RWPE2 (cell line): ENCODE data around the gene ZNF319.

ENCODE experiments used
- ATAC-seq: fragments of 200-7000 bp; cut with Tn5 transposase; 3 replicates; pipeline ENCODE4 v1.9.1; 2021; ENCODE audit warnings: low read depth
- DNase-seq: peaks from one replicate; pipeline ENCODE4 v3.0.0-alpha.2; 2020; ENCODE audit warnings: low spot score
- H3K27ac ChIP-seq: fragments of 450-650 bp; 2 replicates; pipeline ENCODE4 v1.5.1; 2017; ENCODE audit warnings: mild to moderate bottlenecking; ENCODE audit not compliant: poor library complexity, severe bottlenecking
- H3K27me3 ChIP-seq: fragments of 250-450 bp; sonication (Bioruptor Pico); 2 replicates; pipeline ENCODE4 v1.5.1; 2021; ENCODE audit warnings: mild to moderate bottlenecking, moderate library complexity; ENCODE audit not compliant: insufficient read depth, poor library complexity, severe bottlenecking
- H3K36me3 ChIP-seq: fragments of 250-450 bp; sonication (Bioruptor Pico); 2 replicates; pipeline ENCODE4 v1.5.1; 2020; ENCODE audit warnings: low read depth, mild to moderate bottlenecking, moderate library complexity
- H3K4me1 ChIP-seq: fragments of 250-450 bp; sonication (Bioruptor Pico); 2 replicates; pipeline ENCODE4 v1.5.1; 2021; ENCODE audit warnings: mild to moderate bottlenecking, moderate library complexity; ENCODE audit not compliant: insufficient read depth, poor library complexity, severe bottlenecking
- H3K4me3 ChIP-seq: fragments of 250-450 bp; sonication (Bioruptor Pico); 2 replicates; pipeline ENCODE4 v1.5.1; 2021; ENCODE audit warnings: mild to moderate bottlenecking, moderate library complexity; ENCODE audit not compliant: severe bottlenecking
- H3K9me3 ChIP-seq: fragments of 250-450 bp; sonication (Bioruptor Pico); 2 replicates; pipeline ENCODE4 v1.5.1; 2021; ENCODE audit warnings: mild to moderate bottlenecking, moderate library complexity; ENCODE audit not compliant: severe bottlenecking
- TF ChIP-seq, protein P1 (sequence below): fragments of 450-650 bp; IDR thresholded peaks from one replicate; pipeline ENCODE4 v1.5.1; 2017; ENCODE audit warnings: mild to moderate bottlenecking, moderate library complexity; ENCODE audit not compliant: poor library complexity, severe bottlenecking

The ZNF319 gene

DNA sequence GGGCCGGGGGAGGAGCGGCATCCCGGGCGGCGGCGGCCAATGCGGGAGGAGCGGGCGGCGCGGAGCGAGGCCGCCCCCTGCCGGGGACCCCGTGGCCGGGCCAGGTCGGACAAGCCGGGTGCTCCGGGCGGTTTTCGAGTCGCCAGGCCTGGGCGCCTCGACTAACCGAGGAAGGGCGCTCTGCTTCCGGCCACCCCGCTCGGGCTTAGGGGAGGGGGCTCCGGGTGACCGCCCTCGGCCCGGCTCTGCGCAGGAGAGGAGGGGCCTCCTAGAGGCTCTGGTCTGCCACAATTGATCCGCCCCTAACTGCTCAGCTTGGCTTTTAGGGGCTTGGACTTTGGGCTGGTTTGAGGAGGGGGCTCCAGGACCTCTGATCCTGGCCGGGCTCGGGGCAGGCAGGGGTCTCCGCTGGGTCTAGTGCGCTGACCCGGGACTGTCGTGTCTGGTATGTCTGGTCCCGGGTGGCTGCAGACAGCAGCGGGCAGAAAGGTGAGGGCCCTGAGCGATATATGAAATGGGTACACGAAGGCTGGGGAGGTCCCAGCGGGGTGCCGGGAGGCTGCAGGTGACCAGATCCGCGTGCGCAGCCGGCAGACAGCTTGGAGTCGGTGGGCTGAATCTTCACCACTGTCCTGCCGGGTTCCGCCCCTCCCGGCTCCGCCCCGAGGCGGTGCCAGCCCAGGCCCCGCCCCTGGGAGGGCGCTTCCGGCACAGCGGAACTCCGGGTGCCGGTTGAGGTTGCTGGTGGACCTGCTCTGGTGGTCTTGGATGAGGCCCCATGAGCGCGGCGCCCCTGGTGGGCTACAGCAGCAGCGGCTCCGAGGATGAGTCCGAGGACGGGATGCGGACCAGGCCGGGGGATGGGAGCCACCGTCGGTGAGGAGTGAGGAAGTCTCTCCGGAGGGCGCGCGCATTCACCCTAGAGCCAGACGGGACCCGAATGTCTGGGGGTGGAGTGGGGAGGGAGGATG lies 519 bp upstream of the ZNF319 start, which contains the start of gene USB1:
Gene USB1, plus strand, starts transcription at position 702 of the 971 bp plus-strand sequence. Its CDS starts 77 bp downstream, at position 779.
- DNase-seq: no peak
- Histone ChIP-seq H3K27ac (peak within 1 kb of the TSS; percentile 80), H3K4me3 (peak within 1 kb of the TSS; percentile 86), H3K4me1 (peaks cover 24% of the 10 kb centered on the region), H3K9me3 (no peaks in the 10 kb centered on the region), H3K36me3 (peaks cover 28% of the 10 kb centered on the region), H3K27me3 (no peaks in the 10 kb centered on the region)
- TF ChIP-seq, protein P1, sequence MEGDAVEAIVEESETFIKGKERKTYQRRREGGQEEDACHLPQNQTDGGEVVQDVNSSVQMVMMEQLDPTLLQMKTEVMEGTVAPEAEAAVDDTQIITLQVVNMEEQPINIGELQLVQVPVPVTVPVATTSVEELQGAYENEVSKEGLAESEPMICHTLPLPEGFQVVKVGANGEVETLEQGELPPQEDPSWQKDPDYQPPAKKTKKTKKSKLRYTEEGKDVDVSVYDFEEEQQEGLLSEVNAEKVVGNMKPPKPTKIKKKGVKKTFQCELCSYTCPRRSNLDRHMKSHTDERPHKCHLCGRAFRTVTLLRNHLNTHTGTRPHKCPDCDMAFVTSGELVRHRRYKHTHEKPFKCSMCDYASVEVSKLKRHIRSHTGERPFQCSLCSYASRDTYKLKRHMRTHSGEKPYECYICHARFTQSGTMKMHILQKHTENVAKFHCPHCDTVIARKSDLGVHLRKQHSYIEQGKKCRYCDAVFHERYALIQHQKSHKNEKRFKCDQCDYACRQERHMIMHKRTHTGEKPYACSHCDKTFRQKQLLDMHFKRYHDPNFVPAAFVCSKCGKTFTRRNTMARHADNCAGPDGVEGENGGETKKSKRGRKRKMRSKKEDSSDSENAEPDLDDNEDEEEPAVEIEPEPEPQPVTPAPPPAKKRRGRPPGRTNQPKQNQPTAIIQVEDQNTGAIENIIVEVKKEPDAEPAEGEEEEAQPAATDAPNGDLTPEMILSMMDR: peak; percentile 94
- peak; percentile 74 for ATAC-seq

DNA sequence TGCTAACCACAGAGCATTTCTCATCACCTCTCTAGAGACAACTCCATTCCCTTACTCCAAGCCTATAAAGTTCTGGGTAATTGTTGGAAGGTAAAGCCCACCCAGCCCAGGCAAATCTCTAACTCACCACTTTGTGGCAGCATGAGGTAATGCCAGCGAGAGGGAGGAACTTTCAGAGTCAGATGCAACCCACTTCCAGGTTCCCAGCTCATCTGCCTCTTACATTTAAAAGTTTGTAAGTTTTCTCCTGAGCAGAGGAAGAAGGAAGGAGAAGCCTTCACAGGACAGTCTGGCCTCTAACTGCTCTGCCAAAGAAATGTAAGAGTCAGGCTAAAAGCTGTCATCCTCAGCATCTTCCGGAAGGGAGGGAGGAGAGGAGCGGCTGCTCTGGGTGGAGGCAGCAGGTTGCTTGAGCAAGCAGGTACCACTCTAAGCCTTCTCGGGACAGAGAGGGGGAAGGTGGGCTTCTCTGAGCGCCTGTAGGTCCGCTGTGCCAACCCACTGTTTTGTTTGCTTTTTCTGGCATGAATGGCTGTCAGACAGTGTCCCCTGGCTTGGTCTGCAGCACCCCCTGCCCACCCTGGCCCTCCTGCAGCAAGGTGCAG lies 1.0 kb downstream of the ZNF319 start:
- DNase-seq: no peak
- Histone ChIP-seq H3K4me3 (peak overlapping the region; percentile 86), H3K27me3 (no peaks in the 10 kb centered on the region), H3K27ac (peak overlapping the region; percentile 80), H3K9me3 (no peaks in the 10 kb centered on the region), H3K36me3 (peaks cover 21% of the 10 kb centered on the region), H3K4me1 (peaks cover 22% of the 10 kb centered on the region)
- TF ChIP-seq, protein P1: no peak
- 0 out of 3 replicates have a peak, but pooled peaks have one; percentile 7 for ATAC-seq

- no peaks in the 10 kb centered on the region for H3K9me3 ChIP-seq
- DNase-seq (no peak), ATAC-seq (no peak)
- peak overlapping the region; percentile 80 for H3K27ac ChIP-seq
- peaks cover 21% of the 10 kb centered on the region for H3K4me1 ChIP-seq
- TF ChIP-seq, protein P1: no peak
- no peaks in the 10 kb centered on the region for H3K27me3 ChIP-seq
- H3K4me3 ChIP-seq: no peak overlapping the region
- H3K36me3 ChIP-seq: peaks cover 19% of the 10 kb centered on the region
These were observed 1.5 kb downstream of the ZNF319 start for GRCh38 chr16:57998992-57999365.

DNA sequence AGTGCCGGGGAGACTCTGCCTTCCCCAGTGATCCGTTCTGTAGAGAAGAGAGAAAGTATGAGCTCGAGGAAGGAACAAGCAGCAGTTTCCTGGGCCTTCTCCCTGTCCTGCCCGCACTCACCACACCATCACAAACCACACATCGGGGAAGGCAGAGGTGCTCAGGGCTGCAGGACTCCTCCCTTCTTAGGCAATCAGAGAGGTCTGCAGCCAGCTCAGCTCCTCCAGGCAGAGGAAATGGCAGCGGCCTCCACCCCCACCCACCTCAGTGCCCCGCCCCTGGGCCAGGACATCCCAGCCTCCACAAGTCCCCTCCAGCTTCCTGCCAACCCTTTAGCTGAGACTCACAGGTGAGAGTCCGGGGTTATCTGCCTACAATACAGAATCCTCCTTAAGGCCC lies 2.0 kb downstream of the ZNF319 start:
- H3K36me3 ChIP-seq: peaks cover 14% of the 10 kb centered on the region
- no peaks in the 10 kb centered on the region for H3K27me3 ChIP-seq
- no peaks in the 10 kb centered on the region for H3K9me3 ChIP-seq
- H3K4me3 ChIP-seq: no peak overlapping the region
- peaks cover 25% of the 10 kb centered on the region for H3K4me1 ChIP-seq
- peak; percentile 65 for ATAC-seq
- peak; percentile 85 for DNase-seq
- TF ChIP-seq, protein P1: no peak
- H3K27ac ChIP-seq: peak overlapping the region; percentile 80
